Measurements from ENCODE around the gene PSME2. TPM values are rescaled to one million over a fixed set of nuclear protein-coding genes. Genes with fewer than 3 reads are reported as not detected.

PSME2 gene
- total and polyA plus RNA-seq, 2 of the 13 experiments (the other 11 are each of a cell fraction or from before 2014, with no cell fraction given): 332 to 716 TPM

GRCh38 chr14:24115422-24116127 is 30.8 kb downstream of the PSME2 start (continued):
- no peak for TF ChIP-seq ZNF639 (CRISPR knock-in tag; conservative IDR thresholded peaks at IDR 0.05)
- TF ChIP-seq NCOR1 (IDR thresholded peaks at IDR 0.05; ENCODE audit: borderline replicate concordance, low read length): no peak
- no peak for TF ChIP-seq DNMT3B (CRISPR knock-in tag; conservative IDR thresholded peaks at IDR 0.05)
- TF ChIP-seq IKZF1 (IDR thresholded peaks at IDR 0.05): no peak
- peak; percentile 65 for TF ChIP-seq ZNF619 (CRISPR knock-in tag; IDR thresholded peaks at IDR 0.05)
- TF ChIP-seq PTBP1 (IDR thresholded peaks at IDR 0.05; ENCODE audit: low read depth, low read length, poor library complexity, severe bottlenecking): peak; percentile 60
- no peak for TF ChIP-seq HDAC2 (CRISPR knock-in tag; IDR thresholded peaks at IDR 0.05)
- peak; percentile 76 for TF ChIP-seq BRCA1 (CRISPR knock-in tag; IDR thresholded peaks at IDR 0.05)
- TF ChIP-seq MXD3 (CRISPR knock-in tag; IDR thresholded peaks at IDR 0.05): no peak
- TF ChIP-seq DPF2 (CRISPR knock-in tag; IDR thresholded peaks at IDR 0.05; ENCODE audit: borderline replicate concordance, low read depth): 0 out of 2 replicates have a peak, but pooled peaks have one; percentile 41
- TF ChIP-seq ZNF354B (CRISPR knock-in tag; IDR thresholded peaks at IDR 0.05): 0 out of 2 replicates have a peak, but pooled peaks have one; percentile 82
- TF ChIP-seq ZNF362 (CRISPR knock-in tag; IDR thresholded peaks at IDR 0.05; ENCODE audit: borderline replicate concordance): no peak
- no peak; the same call in 1 of the 2 replicates for TF ChIP-seq BRF2 (CRISPR knock-in tag; IDR thresholded peaks at IDR 0.05)
- no peak for TF ChIP-seq SRSF4 (IDR thresholded peaks at IDR 0.05; ENCODE audit: low read depth, low read length, poor library complexity, severe bottlenecking)
- no peak for TF ChIP-seq ZMAT3 (CRISPR knock-in tag; conservative IDR thresholded peaks at IDR 0.05)
- TF ChIP-seq TEAD3 (CRISPR knock-in tag; optimal IDR thresholded peaks at IDR 0.05; ENCODE audit: borderline replicate concordance): peak; percentile 55
- TF ChIP-seq KAT7 (CRISPR knock-in tag; IDR thresholded peaks at IDR 0.05; ENCODE audit: borderline replicate concordance): no peak
- TF ChIP-seq JUNB (CRISPR knock-in tag; IDR thresholded peaks at IDR 0.05; ENCODE audit: borderline replicate concordance): no peak
- TF ChIP-seq RNF2 (conservative IDR thresholded peaks at IDR 0.05; ENCODE audit: low read depth): no peak
- TF ChIP-seq HIC2 (CRISPR knock-in tag; IDR thresholded peaks at IDR 0.05; ENCODE audit: low read depth): peak; percentile 57; the same call in 1 of the 2 replicates
- TF ChIP-seq NR1H2 (CRISPR knock-in tag; IDR thresholded peaks at IDR 0.05; ENCODE audit: borderline replicate concordance, low read depth): no peak
